Gastroesophageal sphincter (tissue), 3 donors: ENCODE measurements around the gene KCNMA1.
"Not testable (repeated sequence)": the region's sequence is repeated elsewhere in the genome, so short reads cannot be mapped to it uniquely, and the experiment has no call there.

ENCODE experiments used
- EP300 ChIP-seq: sonication (generic); formaldehyde crosslinking; IDR thresholded peaks from one replicate; pipeline ENCODE4 v1.6.1; 2017; ENCODE audit warnings: antibody characterized with exemption, mild to moderate bottlenecking
- POLR2A ChIP-seq, 2 donors: fragments of 450-650 bp; IDR thresholded peaks; one replicate each; pipeline ENCODE4 v1.6.1; 2017; ENCODE audit warnings: antibody characterized with exemption in 2 of 2, mild to moderate bottlenecking in 2 of 2, moderate library complexity in 1 of 2
- TF ChIP-seq, protein P1 (sequence below), 4 experiments: fragments of 200-600 bp in 2 of 4; fragments of 450-650 bp in 2 of 4; sonication (generic) in 1 of 4; IDR thresholded peaks; one replicate each; pipeline ENCODE4 v1.5.1; 2017 to 2019; ENCODE audit warnings: antibody characterized with exemption in 4 of 4, mild to moderate bottlenecking in 2 of 4, moderate library complexity in 2 of 4

DNA sequence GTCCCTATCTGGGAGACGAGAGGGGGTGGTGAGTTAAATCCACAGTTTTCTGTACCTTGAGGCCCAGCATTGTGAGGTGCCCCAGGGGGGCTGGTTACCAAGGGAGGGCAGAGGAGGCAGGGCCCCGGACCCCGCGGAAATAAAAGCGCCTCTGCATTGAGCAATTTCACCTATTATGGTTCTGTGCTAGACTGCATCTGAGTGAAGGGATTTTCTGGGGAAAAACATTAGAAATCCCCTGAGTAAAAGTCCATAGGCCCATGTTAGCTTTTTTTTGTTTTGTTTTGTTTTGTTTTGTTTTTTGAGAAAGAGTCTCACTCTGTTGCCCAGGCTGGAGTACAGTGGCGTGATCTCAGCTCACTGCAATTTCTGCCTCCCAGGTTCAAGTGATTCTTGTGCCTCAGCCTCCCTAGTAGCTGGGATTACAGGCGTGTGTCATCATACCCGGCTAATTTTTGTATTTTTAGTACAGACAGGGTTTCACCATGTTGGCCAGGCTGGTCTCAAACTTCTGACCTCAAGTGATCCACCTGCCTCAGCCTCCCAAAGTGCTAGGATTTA, 225.0 kb downstream of the KCNMA1 start:
- TF ChIP-seq, protein P1, sequence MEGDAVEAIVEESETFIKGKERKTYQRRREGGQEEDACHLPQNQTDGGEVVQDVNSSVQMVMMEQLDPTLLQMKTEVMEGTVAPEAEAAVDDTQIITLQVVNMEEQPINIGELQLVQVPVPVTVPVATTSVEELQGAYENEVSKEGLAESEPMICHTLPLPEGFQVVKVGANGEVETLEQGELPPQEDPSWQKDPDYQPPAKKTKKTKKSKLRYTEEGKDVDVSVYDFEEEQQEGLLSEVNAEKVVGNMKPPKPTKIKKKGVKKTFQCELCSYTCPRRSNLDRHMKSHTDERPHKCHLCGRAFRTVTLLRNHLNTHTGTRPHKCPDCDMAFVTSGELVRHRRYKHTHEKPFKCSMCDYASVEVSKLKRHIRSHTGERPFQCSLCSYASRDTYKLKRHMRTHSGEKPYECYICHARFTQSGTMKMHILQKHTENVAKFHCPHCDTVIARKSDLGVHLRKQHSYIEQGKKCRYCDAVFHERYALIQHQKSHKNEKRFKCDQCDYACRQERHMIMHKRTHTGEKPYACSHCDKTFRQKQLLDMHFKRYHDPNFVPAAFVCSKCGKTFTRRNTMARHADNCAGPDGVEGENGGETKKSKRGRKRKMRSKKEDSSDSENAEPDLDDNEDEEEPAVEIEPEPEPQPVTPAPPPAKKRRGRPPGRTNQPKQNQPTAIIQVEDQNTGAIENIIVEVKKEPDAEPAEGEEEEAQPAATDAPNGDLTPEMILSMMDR (IDR thresholded peaks at IDR 0.05): not testable (repeated sequence)
- not testable (repeated sequence) for TF ChIP-seq EP300; POLR2A (IDR thresholded peaks at IDR 0.05)
